ENCODE data around the gene MICAL3.

DNA sequence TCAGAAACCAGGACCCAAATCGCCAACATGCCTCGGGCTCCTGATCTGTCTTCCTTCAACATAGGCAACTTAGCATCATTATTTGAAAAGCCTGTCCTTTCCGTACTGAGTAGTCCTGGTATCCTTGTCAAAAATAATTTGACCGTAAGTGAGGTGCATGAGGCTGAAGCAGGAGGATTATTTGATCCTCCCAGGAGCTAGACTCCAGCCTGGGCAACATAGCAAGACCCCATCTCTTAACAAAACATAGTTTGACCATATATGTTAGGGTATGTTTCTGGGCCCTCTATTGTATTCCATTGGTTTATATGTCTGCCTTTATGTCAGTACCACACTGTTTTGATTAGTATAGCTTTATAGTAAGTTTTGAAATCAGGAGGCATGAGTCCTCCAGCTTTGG, 112.5 kb downstream of the MICAL3 start:
- TF ChIP-seq, protein P1, sequence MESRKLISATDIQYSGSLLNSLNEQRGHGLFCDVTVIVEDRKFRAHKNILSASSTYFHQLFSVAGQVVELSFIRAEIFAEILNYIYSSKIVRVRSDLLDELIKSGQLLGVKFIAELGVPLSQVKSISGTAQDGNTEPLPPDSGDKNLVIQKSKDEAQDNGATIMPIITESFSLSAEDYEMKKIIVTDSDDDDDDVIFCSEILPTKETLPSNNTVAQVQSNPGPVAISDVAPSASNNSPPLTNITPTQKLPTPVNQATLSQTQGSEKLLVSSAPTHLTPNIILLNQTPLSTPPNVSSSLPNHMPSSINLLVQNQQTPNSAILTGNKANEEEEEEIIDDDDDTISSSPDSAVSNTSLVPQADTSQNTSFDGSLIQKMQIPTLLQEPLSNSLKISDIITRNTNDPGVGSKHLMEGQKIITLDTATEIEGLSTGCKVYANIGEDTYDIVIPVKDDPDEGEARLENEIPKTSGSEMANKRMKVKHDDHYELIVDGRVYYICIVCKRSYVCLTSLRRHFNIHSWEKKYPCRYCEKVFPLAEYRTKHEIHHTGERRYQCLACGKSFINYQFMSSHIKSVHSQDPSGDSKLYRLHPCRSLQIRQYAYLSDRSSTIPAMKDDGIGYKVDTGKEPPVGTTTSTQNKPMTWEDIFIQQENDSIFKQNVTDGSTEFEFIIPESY (IDR thresholded peaks at IDR 0.05; ENCODE audit: borderline replicate concordance, low read depth) = no peak
- TF ChIP-seq JUND (IDR thresholded peaks at IDR 0.05) = no peak
- TF ChIP-seq SMC3 (IDR thresholded peaks at IDR 0.05; ENCODE audit: low read depth, low read length) = no peak
- no peak for TF ChIP-seq POLR2AphosphoS5 (IDR thresholded peaks at IDR 0.05; ENCODE audit: low read depth, low read length)
- no peak for TF ChIP-seq TCF12 (IDR thresholded peaks at IDR 0.05)
- TF ChIP-seq, protein P2, sequence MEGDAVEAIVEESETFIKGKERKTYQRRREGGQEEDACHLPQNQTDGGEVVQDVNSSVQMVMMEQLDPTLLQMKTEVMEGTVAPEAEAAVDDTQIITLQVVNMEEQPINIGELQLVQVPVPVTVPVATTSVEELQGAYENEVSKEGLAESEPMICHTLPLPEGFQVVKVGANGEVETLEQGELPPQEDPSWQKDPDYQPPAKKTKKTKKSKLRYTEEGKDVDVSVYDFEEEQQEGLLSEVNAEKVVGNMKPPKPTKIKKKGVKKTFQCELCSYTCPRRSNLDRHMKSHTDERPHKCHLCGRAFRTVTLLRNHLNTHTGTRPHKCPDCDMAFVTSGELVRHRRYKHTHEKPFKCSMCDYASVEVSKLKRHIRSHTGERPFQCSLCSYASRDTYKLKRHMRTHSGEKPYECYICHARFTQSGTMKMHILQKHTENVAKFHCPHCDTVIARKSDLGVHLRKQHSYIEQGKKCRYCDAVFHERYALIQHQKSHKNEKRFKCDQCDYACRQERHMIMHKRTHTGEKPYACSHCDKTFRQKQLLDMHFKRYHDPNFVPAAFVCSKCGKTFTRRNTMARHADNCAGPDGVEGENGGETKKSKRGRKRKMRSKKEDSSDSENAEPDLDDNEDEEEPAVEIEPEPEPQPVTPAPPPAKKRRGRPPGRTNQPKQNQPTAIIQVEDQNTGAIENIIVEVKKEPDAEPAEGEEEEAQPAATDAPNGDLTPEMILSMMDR (IDR thresholded peaks at IDR 0.05) = no peak
- no peak for TF ChIP-seq RFX5 (IDR thresholded peaks at IDR 0.05; ENCODE audit: low read length)
- no peak for TF ChIP-seq TAF1 (IDR thresholded peaks at IDR 0.05; ENCODE audit: borderline replicate concordance, low read depth, low read length)
- TF ChIP-seq CHD2 (IDR thresholded peaks at IDR 0.05; ENCODE audit: low read length, partially characterized antibody) = no peak
- TF ChIP-seq, protein P3, sequence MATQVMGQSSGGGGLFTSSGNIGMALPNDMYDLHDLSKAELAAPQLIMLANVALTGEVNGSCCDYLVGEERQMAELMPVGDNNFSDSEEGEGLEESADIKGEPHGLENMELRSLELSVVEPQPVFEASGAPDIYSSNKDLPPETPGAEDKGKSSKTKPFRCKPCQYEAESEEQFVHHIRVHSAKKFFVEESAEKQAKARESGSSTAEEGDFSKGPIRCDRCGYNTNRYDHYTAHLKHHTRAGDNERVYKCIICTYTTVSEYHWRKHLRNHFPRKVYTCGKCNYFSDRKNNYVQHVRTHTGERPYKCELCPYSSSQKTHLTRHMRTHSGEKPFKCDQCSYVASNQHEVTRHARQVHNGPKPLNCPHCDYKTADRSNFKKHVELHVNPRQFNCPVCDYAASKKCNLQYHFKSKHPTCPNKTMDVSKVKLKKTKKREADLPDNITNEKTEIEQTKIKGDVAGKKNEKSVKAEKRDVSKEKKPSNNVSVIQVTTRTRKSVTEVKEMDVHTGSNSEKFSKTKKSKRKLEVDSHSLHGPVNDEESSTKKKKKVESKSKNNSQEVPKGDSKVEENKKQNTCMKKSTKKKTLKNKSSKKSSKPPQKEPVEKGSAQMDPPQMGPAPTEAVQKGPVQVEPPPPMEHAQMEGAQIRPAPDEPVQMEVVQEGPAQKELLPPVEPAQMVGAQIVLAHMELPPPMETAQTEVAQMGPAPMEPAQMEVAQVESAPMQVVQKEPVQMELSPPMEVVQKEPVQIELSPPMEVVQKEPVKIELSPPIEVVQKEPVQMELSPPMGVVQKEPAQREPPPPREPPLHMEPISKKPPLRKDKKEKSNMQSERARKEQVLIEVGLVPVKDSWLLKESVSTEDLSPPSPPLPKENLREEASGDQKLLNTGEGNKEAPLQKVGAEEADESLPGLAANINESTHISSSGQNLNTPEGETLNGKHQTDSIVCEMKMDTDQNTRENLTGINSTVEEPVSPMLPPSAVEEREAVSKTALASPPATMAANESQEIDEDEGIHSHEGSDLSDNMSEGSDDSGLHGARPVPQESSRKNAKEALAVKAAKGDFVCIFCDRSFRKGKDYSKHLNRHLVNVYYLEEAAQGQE (IDR thresholded peaks at IDR 0.05; ENCODE audit: low read depth, low read length) = no peak
- TF ChIP-seq NFIC (IDR thresholded peaks at IDR 0.05; ENCODE audit: borderline replicate concordance) = no peak
- TF ChIP-seq RAD21 (IDR thresholded peaks at IDR 0.05; ENCODE audit: low read length) = no peak
- TF ChIP-seq FOXJ3 (CRISPR knock-in tag; IDR thresholded peaks at IDR 0.05) = no peak
- TF ChIP-seq GABPA (IDR thresholded peaks at IDR 0.05; ENCODE audit: low read depth) = no peak
